VCaP (cell line): ENCODE data around the gene NPAS2.

Experiments used
- H3K27ac ChIP-seq: fragments of 450-650 bp; 2 replicates; pipeline ENCODE4 v1.5.1; 2017
- CTCF ChIP-seq: fragments of 450-650 bp; conservative IDR thresholded peaks from 2 replicates; pipeline ENCODE4 v1.5.1; 2017; ENCODE audit warnings: mild to moderate bottlenecking, moderate library complexity

The NPAS2 gene

GRCh38 chr2:100807707-100808106 is 12.2 kb upstream of the NPAS2 start:
- no peak overlapping the region for H3K27ac ChIP-seq
- no peak for TF ChIP-seq CTCF

- H3K27ac ChIP-seq, result no peak overlapping the region
- no peak for TF ChIP-seq CTCF
Measured at GRCh38 chr2:100808582-100808981, 11.4 kb upstream of the NPAS2 start.

DNA sequence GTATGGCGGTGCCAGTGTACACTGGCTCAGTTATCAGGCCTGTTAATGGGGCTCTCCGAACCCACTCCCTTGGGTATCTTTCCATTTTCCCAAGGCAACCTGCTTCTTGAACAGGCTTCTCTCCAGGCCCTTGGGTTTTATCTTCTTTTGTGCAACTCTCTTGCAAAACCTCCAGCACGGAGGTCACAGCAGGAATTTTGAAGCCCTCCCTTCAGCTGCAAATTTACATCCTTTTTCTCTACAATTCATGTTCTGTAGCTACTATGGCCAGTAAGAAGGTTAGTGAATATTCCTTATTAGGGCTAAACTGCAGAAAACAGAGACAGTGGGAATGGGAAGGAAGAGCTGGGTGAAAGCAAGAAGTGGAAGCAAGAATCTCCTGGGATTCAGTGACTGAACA is 10.4 kb upstream of the NPAS2 start:
- no peak for TF ChIP-seq CTCF

GRCh38 chr2:100810603-100811145 is 9.3 kb upstream of the NPAS2 start:
- H3K27ac ChIP-seq, result no peak overlapping the region
- no peak for TF ChIP-seq CTCF

More for the DNA sequence above, 10.4 kb upstream of the NPAS2 start:
- H3K27ac ChIP-seq, result no peak overlapping the region

GRCh38 chr2:100812116-100812515 is 7.8 kb upstream of the NPAS2 start:
- TF ChIP-seq CTCF, result no peak
- no peak overlapping the region for H3K27ac ChIP-seq

DNA sequence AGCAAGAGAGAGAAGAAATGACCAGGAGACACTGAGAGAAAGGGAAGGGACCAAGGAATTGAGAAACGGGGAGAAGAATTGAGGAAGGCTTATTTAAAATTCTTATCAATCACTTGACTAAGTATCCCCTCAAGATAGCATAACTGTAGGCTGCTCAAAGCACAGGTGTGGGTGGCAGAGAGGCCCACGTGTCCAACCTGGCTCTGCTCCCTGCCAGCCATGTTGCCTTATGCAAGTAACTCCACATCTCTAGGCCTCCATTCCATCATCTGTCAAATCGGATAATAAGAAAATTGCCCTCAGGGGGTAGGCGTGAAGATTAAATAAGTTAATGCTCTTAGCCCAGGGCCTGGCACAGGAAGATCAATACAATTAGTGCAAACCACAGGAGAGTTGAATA is 7.4 kb upstream of the NPAS2 start:
- no peak for TF ChIP-seq CTCF
- H3K27ac ChIP-seq, result no peak overlapping the region

- no peak overlapping the region for H3K27ac ChIP-seq
Measured at GRCh38 chr2:100813527-100813926, 6.4 kb upstream of the NPAS2 start.

More at GRCh38 chr2:100813527-100813926, 6.4 kb upstream of the NPAS2 start:
- no peak for TF ChIP-seq CTCF
